Activated gamma-delta T cell (primary cell): ENCODE data around the gene GOLGA6C.
"Not testable (repeated sequence)": the region's sequence is repeated elsewhere in the genome, so short reads cannot be mapped to it uniquely, and the experiment has no call there.

ENCODE experiments used
- DNase-seq: peaks from one replicate; lab custom pipeline; 2025; lab: John Stamatoyannopoulos, UW

The GOLGA6C gene

DNA sequence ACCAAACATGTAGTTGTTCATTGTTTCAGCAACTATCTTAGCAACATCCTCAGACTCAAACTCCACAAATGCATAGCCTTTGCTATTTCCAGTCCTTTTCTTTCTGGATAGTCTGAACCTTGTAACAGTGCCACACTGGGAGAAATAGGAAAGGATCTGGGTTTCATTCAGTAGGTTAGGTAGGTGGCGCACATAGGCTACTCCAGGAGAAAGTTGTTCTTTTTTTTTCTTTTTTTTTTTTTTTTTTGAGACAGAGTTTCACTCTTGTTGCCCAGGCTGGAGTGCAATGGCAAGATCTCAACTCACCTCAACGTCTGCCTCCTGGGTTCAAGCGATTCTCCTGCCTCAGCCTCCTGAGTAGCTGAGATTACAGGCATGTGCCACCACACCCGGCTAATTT is 5.8 kb upstream of the GOLGA6C start:
- not testable (repeated sequence) for DNase-seq

DNA sequence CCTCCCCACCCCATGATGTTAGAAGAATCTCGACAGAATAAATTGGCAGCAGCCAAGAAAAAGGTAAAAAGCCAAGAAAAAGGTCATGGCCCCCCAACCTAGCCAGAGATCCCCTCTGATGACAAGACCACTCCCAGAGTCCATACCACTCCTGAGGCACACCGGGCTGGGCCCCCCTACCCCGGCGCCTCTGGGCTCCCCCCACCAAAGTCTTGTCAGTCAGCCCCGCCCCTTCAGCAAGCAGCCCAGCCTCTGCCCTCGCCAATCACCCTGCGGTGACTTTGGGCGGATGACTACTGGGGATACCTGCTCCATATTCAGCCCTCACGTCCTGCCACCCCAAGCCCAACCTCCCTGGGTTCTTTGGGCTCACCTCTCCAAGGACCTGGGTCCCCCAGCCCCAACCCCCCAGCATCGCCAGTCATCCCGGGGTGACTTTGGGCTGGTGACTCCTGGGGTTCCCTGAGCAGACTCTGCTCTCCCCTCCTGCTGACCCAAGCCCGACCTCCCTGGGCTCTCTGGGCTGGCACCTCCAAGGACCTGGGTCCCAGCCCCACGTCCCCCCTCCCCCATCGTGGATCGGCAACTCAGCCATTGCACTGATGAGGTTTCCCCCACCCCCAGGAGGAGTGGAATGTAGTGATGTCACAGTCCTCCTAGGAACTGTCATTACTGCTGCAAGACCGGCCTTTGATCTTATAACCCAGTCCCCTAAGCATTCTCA is 648 bp downstream of the GOLGA6C start:
- not testable (repeated sequence) for DNase-seq

DNA sequence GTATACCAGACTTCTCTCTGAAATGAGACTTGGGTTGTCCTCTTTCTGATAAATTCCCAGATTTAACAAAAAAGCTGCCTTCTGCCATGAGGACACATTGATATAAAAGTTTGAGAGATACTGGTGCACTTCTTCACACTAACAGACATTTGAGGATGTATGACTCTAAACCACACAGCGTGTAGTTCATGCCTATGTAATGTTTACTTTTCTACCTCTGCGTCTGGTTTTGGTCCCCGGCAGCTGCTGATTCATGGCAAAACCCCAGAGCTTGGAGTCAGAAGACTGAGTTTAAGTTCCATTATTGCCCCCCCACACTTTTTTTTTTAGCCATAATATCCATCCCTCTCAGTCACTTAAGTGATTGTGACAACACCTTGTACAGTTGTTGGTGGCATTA is 1.7 kb downstream of the GOLGA6C start:
- not testable (repeated sequence) for DNase-seq

DNA sequence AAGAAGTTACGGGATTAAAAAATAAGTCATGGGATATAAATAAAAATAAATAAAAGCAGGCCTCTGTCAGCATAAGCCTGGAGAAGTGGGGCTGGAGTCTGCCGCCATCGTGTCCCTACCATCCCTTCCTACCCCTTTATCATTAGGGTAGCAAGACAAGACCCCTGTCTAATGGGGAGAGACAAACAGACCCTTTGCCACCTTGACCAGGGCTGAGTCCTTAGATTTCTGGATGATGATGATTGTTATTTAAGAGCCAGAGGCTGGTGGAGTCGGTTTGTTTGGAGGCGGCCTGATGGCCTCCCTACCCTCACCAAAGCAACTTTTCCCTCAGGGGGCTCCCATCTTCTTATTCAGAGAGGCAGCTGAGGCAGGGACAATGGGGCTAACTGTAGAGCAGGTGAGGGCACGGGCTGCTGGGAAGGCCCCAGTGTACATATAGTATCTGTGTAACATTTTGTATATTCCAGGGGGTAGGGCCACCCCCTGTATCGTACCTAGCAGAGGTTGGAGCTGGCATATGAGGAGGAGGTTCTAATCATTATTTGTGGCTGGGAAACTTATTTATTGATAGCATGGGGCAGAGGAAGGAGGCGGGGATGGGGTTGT is 15.7 kb downstream of the GOLGA6C start:
- DNase-seq, result not testable (repeated sequence)

DNA sequence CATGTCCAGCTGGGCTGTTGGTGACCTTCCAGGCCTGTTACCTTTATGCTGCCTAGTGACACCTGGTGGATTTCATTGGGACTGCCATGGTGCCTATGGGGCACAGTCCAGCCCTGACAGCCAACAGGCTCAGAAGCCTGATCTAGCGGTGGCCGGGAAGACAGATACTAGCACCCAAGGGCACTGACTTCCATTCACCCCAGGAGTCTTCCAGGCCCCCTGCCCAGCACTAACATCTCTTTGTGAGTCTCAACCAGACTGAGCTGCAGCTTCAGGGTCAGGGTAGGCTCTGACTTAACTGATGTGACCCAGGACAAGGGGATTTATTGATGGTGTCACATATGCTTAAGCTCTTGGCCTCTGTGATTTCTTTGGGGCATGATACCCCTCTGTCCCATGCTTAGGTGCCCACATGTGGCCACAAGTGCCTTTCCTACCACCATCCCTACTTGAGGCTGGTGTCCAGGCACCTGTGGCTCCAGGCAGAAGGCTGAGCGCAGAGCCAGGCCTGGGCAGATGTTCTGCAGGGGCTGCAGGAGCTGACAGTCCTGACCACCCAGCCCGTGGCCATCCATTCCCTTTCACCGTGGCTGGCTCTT is 16.5 kb downstream of the GOLGA6C start:
- not testable (repeated sequence) for DNase-seq

DNA sequence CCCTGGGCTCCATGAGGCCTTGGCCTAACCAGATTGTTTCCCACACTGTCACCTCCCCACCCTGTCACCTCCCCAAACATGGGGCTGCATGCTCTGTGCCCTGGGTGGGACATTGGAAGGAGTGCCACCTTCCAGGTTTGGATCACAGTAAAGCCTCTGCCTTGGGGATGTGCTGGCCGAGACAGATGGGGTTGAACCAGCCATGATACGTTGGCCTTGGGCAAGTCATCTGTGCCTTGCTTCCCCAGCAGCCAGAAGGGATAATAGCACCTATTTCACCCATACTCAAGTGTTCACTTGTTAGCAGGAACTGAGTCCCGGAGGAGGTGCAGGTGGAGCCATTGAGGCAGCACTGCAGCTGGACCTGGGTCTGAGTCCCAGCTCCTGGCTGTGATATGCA is 17.5 kb downstream of the GOLGA6C start:
- not testable (repeated sequence) for DNase-seq

DNA sequence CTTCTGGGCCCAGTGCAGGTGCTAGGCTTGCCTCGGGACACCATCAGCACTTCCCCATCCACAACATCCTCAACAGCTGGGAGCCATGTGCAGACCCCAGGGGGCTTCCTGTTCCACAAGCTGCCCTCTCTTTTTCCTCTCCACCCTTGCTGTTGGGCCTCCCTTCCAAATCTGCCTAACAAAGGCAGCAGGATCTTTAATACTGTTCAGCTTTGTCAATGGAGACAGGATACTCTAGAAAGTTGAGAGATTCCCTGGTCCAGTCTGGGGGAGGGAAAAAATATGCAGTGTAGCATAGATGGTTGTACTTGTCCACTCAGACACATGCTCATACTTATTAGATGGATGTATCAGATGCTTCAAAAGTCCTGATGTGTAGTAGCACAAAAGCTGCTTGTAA is 20.4 kb downstream of the GOLGA6C start:
- DNase-seq, result not testable (repeated sequence)

DNA sequence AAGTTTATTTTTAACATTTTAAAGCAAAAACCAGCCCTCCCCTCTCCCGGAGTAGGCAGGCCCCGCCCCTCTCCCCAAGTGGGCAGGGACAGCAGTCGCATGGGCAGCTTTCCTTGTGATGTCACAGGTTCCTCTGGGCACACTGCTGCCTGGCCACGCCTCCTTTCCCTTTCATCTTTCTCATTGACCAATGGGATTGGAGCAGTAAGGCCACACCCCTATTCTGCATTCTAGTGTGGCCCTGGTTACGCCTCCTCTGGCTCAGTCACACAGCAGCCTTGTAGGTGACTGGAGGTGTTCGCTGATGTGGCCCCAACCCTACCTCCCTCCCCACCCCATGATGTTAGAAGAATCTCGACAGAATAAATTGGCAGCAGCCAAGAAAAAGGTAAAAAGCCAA is 24.4 kb downstream of the GOLGA6C start, which contains the start of gene GOLGA6D:
TSS of gene GOLGA6D (plus strand) at position 264 of the 400 bp plus-strand sequence. CDS start at position 305, 41 bp downstream.
- not testable (repeated sequence) for DNase-seq

DNA sequence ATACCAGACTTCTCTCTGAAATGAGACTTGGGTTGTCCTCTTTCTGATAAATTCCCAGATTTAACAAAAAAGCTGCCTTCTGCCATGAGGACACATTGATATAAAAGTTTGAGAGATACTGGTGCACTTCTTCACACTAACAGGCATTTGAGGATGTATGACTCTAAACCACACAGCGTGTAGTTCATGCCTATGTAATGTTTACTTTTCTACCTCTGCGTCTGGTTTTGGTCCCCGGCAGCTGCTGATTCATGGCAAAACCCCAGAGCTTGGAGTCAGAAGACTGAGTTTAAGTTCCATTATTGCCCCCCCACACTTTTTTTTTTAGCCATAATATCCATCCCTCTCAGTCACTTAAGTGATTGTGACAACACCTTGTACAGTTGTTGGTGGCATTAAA is 26.0 kb downstream of the GOLGA6C start:
- DNase-seq, result not testable (repeated sequence)

DNA sequence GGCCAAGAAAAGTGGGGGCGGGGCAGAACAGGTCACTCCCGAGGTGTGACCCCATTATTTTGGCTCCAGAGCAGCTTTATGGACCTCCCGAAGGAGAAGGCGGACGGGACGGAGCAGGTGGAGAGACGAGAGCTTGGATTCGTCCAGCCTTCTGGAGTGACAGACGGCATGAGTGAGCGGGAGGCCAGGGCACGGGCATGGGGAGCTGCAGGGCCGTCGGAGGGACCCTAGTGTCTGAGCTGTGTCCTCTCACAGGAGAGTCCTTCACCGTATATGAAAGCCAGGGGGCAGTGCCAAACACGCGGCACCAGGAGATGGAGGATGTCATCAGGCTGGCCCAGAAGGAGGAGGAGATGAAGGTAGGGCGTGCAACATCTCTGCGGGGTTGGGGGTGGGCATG is 35.5 kb downstream of the GOLGA6C start:
- not testable (repeated sequence) for DNase-seq

DNA sequence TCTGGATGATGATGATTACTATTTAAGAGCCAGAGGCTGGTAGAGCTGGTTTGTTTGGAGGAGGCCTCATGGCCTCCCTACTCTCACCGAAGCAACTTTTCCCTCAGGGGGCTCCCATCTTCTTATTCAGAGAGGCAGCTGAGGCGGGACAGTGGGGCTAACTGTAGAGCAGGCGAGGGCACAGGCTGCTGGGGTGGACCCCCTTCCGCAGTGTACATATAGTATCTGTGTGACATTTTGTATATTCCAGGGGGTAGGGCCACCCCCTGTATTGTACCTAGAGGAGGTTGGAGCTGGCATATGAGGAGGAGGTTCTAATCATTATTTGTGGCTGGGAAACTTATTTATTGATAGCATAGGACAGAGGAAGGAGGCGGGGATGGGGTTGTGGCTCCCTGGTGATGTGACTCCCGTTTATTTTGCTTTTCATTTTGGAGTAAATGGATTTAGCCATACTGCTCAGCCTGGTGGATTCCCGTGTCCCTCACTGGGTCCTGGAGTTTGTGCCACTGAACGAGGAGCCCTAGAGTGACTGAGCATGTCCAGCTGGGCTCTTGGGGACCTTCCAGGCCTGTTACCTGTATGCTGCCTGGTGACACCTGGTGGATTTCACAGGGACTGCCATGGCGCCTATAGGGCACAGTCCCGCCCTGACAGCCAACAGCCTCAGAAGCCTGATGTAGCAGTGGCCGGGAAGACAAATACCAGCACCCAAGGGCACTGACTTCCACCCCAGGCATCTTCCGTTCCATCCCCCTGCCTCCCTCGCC is 40.6 kb downstream of the GOLGA6C start:
- not testable (repeated sequence) for DNase-seq

DNA sequence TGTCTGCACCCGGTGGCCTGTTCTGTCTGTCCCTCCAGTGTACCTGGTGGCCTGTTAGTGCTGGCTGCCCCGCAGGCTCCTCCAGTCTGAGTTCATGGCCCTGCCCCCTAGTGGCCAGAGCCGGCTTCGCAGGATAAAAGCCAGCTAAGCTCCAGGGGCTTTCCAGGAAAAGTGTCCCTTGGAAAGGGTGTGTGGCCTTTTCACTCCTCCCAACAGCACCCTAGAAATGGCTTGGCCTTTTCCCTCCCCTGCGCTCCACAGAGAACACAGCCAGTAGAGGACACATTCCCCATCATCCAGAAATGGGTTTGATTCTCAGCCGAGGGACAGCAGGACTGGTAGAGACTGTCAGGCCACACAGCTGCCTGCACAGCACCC is 41.2 kb downstream of the GOLGA6C start:
- DNase-seq, result not testable (repeated sequence)

DNA sequence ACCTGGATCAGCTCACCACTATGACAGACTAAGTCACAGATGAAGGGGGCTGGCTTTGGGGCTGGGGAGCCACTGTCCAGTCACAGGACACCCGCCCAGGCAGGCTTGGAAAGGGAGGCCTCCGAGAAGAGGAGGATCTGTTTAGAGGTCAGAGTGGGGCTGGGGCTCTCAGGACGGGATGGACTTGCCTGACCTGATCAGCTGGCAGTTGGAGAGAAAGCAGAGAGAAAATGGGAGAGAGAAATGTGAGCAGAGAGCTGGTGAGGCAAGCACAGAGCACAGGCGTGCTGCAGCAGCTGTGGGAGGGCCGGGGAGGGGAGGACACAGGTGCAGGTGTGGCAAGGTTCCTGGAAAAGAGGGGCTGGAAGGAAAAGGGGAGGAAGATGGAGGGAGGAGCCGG is 41.9 kb downstream of the GOLGA6C start:
- DNase-seq, result not testable (repeated sequence)

DNA sequence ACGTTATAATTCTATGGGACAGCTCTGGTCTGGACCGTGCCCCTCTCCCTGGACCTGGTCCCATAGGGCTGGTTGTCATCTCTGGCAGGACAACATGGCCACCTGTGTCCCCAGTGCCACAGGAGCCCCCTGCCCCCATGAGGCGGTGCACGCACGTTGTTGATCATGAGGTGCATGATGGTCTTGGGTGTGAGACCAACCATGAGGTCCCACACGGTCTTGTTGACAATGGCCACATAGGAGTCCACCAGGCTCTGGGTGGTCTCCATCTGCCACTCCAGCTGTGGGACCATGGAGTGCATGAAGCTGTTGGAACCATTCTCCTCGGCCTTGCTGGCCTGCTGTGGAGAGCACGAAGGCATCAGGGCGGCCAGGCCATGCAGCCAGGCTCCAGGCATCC is 44.2 kb downstream of the GOLGA6C start:
- DNase-seq, result no peak

DNA sequence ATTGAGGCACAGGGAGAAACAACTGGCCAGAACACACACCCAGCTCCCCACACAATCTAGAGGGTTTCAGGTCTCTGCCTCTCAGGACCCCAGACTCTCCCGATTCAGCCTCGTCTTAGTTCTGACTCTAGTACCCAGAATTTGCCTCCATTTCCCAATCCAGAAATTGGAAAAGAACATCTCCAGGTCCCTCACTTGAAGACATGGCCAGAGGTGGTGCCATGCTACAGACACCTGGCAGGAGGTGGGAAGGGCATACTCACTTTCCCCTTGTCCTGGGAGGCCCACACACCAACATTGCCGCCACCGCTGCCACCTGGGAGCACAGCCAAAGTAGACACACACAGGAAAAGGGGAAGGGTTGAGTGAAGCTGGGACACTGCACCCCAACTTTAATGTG is 44.6 kb downstream of the GOLGA6C start:
- not testable (repeated sequence) for DNase-seq

DNA sequence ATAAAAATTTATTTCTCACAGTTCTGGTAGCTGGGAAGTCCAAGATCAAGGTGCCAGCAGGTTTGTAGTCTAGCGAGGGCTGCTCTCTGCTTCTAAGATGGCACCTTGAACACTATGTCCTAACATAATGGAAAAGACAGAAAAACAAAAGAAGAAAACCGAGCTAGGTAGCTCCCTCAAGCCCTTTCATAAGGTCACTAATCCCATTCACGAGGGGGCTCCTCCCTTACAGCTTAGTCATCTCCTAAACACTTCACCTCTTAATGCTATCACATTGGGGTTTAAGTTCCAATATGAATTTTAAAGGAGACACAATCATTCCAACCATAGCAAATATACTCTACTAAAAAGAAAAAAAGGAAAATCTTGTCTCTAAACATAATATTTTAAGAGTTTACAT is 48.1 kb downstream of the GOLGA6C start:
- DNase-seq, result no peak

DNA sequence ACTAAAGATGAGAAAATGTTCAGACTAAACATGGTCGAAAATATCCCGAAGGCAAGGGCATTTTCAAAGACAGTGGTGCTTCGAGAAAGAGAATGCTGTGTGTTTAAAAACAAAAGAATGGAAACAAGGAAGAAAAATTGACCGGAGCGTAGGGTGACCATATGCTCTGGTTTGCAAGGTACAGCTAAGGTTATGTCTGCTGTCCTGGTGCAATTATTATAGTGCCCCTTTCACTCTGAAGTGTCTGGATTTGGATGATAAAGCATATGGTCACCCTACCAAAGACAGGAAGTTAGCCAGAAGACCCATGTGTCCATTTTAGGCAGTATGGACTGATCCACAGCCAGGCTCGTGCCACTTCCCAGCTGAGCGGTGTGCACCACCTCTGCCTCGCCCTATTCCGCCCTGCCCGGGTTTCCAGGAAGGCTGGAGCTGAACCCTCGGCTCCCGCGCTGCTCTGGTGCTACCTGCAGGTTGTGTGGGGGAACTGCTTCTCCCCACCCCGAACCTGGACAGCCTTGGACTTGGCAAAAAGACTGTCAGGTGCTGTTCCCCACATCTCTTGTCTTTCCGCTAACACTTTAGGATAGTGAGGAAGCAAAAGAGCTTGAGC is 49.8 kb downstream of the GOLGA6C start:
- no peak for DNase-seq

DNA sequence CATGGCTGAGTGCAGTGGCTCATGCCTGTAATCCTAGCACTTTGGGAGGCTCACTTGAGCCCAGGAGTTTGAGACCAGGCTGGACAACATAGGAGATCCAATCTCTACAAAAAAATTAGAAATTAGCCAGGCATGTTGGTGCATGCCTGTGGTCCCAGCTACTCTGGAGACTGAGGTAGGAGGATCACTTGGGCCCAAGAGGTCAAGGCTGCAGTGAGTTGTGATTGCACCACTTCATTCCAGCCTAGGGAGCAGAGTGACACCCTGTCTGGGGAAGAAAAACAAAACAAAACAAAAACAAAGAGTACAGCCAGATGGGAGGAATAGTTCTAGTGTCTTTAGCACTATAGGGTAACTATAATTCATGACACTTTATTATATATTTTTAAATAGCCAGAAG is 51.6 kb downstream of the GOLGA6C start:
- no peak for DNase-seq

DNA sequence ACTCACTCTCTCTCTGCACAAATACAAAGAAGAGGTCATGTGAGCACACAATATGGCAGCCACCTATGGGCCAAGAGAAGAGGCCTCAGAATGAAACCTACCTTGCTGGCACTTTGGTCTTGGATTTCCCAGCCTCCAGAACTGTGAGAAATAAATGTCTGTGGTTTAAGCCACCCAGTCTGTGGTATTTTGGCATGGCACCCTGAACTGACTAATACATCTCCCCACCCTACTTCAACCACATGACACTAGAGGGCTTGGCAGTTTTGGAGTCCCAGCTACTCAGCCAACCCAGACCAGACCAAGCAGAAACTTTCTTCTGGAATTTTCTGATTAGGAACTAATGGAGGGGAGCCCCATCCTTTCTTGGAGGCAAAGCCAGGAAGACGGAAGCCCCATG is 54.4 kb downstream of the GOLGA6C start:
- not testable (repeated sequence) for DNase-seq

DNA sequence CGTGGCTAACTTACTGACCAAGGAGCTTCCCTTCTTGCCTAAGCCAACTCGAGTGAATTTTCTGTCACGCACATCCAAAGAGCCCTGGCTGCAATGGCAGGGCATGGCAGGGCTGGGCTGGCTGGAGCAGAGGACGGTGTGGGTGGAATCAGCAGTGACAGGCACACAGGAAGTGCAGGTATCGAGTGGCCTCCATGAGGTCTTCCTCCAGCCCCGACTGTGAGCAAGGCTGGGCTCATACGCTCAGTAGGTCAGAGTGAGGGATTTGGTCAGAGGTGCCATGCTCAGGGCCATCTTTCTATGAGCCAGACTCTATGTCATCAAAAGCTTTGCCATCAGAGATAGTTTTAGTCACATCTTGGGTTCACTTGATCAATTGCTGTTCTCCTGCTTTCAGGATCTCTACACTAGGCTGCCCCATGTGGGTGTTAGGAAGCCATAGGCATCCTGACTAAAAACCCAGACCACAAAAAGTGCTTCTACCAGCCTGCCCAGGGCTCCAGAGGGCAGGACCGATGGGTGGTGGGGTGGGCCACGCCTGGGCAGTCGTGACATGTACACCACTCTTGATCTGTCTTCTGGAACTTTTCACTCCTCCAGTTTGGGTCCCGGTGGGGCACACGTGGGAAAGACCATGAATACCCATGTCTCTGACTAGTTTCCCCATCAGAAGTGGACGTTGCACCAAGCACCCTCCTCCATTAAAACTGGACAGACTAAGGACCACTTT is 55.1 kb downstream of the GOLGA6C start:
- no peak for DNase-seq
